ENCODE measurements around the gene ALPK3. TPM values are rescaled to one million over a fixed set of nuclear protein-coding genes. Genes with fewer than 3 reads are reported as not detected.

Gene ALPK3, protein sequence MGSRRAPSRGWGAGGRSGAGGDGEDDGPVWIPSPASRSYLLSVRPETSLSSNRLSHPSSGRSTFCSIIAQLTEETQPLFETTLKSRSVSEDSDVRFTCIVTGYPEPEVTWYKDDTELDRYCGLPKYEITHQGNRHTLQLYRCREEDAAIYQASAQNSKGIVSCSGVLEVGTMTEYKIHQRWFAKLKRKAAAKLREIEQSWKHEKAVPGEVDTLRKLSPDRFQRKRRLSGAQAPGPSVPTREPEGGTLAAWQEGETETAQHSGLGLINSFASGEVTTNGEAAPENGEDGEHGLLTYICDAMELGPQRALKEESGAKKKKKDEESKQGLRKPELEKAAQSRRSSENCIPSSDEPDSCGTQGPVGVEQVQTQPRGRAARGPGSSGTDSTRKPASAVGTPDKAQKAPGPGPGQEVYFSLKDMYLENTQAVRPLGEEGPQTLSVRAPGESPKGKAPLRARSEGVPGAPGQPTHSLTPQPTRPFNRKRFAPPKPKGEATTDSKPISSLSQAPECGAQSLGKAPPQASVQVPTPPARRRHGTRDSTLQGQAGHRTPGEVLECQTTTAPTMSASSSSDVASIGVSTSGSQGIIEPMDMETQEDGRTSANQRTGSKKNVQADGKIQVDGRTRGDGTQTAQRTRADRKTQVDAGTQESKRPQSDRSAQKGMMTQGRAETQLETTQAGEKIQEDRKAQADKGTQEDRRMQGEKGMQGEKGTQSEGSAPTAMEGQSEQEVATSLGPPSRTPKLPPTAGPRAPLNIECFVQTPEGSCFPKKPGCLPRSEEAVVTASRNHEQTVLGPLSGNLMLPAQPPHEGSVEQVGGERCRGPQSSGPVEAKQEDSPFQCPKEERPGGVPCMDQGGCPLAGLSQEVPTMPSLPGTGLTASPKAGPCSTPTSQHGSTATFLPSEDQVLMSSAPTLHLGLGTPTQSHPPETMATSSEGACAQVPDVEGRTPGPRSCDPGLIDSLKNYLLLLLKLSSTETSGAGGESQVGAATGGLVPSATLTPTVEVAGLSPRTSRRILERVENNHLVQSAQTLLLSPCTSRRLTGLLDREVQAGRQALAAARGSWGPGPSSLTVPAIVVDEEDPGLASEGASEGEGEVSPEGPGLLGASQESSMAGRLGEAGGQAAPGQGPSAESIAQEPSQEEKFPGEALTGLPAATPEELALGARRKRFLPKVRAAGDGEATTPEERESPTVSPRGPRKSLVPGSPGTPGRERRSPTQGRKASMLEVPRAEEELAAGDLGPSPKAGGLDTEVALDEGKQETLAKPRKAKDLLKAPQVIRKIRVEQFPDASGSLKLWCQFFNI (N-terminal part only)
- polyA plus RNA-seq (0.24 TPM in 1 of 2 replicates, not detected in the other), polyA minus RNA-seq (0.35 and 0.49 TPM in 2 replicates)

DNA sequence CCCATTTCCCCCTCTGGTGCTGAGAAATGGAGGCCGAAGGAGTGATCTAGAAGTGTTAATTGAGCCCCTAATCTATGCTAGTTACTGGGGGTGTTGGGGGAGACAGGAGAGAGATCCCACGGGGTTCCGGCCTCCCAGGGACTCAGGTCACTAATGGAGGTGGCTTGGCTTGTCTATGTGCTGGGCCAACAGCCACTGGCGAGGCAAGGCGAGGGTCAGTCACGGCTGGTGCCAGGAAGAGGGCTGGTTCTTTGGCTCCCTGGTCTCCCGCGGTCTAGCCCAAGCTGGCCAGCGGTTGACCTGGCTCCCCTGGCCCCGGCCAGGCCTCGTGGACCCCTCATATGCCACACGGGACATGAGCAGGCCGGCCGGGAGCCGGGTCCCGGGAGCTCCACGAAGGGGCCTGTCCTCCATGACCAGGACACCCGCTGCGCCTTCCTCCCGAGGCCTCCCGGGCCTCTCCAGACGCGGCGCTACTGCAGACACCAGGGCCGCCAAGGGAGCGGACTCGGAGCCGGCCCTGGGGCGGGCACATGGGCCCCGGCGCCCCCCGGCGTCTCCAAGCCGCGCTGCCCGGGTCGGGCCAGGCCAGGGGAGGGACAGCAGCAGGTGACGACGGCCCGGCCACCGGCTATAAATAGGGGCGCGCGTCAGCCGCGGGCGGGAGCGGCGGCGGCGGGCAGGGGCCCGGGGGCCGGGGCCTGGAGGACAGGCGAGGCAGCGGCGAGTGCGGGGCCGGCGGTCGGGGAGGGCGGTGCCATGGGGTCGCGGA is at the start of gene ALPK3:
Gene ALPK3, plus strand, starts transcription at position 663 of the 772 bp plus-strand sequence. Its CDS starts 97 bp downstream, at position 760.
- H3K9ac ChIP-seq (ENCODE audit: low read length) = no peak within 1 kb of the TSS
- no peaks in the 10 kb centered on the region for H3K9me3 ChIP-seq (ENCODE audit: low read length)
- H3K4me3 ChIP-seq (ENCODE audit: low read length) = no peak within 1 kb of the TSS

More for the DNA sequence above, at the start of gene ALPK3:
- H3K79me2 ChIP-seq (replicated peaks; ENCODE audit: insufficient read depth, low read length) = no peaks in the 10 kb centered on the region
- no peaks in the 10 kb centered on the region for H3F3A ChIP-seq (ENCODE audit: insufficient read depth, low read length, poor library complexity, severe bottlenecking)
- TF ChIP-seq, protein P1, sequence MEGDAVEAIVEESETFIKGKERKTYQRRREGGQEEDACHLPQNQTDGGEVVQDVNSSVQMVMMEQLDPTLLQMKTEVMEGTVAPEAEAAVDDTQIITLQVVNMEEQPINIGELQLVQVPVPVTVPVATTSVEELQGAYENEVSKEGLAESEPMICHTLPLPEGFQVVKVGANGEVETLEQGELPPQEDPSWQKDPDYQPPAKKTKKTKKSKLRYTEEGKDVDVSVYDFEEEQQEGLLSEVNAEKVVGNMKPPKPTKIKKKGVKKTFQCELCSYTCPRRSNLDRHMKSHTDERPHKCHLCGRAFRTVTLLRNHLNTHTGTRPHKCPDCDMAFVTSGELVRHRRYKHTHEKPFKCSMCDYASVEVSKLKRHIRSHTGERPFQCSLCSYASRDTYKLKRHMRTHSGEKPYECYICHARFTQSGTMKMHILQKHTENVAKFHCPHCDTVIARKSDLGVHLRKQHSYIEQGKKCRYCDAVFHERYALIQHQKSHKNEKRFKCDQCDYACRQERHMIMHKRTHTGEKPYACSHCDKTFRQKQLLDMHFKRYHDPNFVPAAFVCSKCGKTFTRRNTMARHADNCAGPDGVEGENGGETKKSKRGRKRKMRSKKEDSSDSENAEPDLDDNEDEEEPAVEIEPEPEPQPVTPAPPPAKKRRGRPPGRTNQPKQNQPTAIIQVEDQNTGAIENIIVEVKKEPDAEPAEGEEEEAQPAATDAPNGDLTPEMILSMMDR (IDR thresholded peaks at IDR 0.05; ENCODE audit: poor library complexity, severe bottlenecking) = no peak
- TF ChIP-seq, protein P2, sequence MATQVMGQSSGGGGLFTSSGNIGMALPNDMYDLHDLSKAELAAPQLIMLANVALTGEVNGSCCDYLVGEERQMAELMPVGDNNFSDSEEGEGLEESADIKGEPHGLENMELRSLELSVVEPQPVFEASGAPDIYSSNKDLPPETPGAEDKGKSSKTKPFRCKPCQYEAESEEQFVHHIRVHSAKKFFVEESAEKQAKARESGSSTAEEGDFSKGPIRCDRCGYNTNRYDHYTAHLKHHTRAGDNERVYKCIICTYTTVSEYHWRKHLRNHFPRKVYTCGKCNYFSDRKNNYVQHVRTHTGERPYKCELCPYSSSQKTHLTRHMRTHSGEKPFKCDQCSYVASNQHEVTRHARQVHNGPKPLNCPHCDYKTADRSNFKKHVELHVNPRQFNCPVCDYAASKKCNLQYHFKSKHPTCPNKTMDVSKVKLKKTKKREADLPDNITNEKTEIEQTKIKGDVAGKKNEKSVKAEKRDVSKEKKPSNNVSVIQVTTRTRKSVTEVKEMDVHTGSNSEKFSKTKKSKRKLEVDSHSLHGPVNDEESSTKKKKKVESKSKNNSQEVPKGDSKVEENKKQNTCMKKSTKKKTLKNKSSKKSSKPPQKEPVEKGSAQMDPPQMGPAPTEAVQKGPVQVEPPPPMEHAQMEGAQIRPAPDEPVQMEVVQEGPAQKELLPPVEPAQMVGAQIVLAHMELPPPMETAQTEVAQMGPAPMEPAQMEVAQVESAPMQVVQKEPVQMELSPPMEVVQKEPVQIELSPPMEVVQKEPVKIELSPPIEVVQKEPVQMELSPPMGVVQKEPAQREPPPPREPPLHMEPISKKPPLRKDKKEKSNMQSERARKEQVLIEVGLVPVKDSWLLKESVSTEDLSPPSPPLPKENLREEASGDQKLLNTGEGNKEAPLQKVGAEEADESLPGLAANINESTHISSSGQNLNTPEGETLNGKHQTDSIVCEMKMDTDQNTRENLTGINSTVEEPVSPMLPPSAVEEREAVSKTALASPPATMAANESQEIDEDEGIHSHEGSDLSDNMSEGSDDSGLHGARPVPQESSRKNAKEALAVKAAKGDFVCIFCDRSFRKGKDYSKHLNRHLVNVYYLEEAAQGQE (IDR thresholded peaks at IDR 0.05; ENCODE audit: borderline replicate concordance) = no peak
- TF ChIP-seq TAF1 (IDR thresholded peaks at IDR 0.05; ENCODE audit: low read depth) = no peak
- no peak for TF ChIP-seq MXI1 (conservative IDR thresholded peaks at IDR 0.05; ENCODE audit: poor library complexity, severe bottlenecking)
- TF ChIP-seq POLR2AphosphoS5 (IDR thresholded peaks at IDR 0.05) = no peak
- no peak for TF ChIP-seq EZH2 (IDR thresholded peaks at IDR 0.05; ENCODE audit: borderline replicate concordance, insufficient read depth, low read length, poor library complexity, severe bottlenecking)
- TF ChIP-seq EP300 (conservative IDR thresholded peaks at IDR 0.05; ENCODE audit: poor library complexity, severe bottlenecking) = no peak
- no peak for TF ChIP-seq SMC3 (conservative IDR thresholded peaks at IDR 0.05; ENCODE audit: poor library complexity)
- TF ChIP-seq RAD21 (conservative IDR thresholded peaks at IDR 0.05) = no peak
- no peaks in the 10 kb centered on the region for H3K27me3 ChIP-seq (ENCODE audit: insufficient read depth, low read depth, low read length)
- no peak within 1 kb of the TSS for H3K4me2 ChIP-seq (ENCODE audit: low read length)
- no peak within 1 kb of the TSS for H3K27ac ChIP-seq (ENCODE audit: low read length)
- H3K9me2 ChIP-seq (ENCODE audit: insufficient read depth, low read length) = no peaks in the 10 kb centered on the region
- no peaks in the 10 kb centered on the region for H3K36me3 ChIP-seq (ENCODE audit: insufficient read depth, low read length)
- H4K20me1 ChIP-seq (ENCODE audit: insufficient read depth) = no peaks in the 10 kb centered on the region
- no peak within 1 kb of the TSS for H2AFZ ChIP-seq (ENCODE audit: low read depth, low read length)
